A673 (cell line): Measurements from ENCODE around the gene FLRT2. TPM values are rescaled to one million over a fixed set of nuclear protein-coding genes. Genes with fewer than 3 reads are reported as not detected.

Experiments
- BruUV-seq: library from RNA; stranded (reverse); fragments of 400-500 nt; replicated peaks from 2 replicates; lab custom pipeline; 2021; lab: Mats Ljungman, UMichigan
- CTCF ChIA-PET: fragments of 300-600 bp; sonication (Branson Sonifier 250); formaldehyde crosslinking; loops from one replicate; lab custom pipeline; 2022; ENCODE audit warnings: antibody characterized with exemption; lab: Charles Lee
- POLR2A ChIA-PET: fragments of 300-600 bp; sonication (Branson Sonifier 250); formaldehyde crosslinking; loops from one replicate; lab custom pipeline; 2022; ENCODE audit warnings: antibody characterized with exemption; ENCODE audit not compliant: low non-redundant PET; lab: Charles Lee
- DNase-seq: peaks from one replicate; pipeline ENCODE4 v3.0.0-alpha.2; 2015; ENCODE audit warnings: low spot score
- H3K27ac ChIP-seq: fragments of 200-600 bp; sonication (generic); 2 replicates; pipeline ENCODE4 v1.5.1; 2016; ENCODE audit warnings: mixed run types, low read depth, mild to moderate bottlenecking, mixed read lengths, antibody characterized with exemption, low read length; ENCODE audit not compliant: poor library complexity, severe bottlenecking
- H3K27me3 ChIP-seq: fragments of 200-600 bp; sonication (generic); replicated peaks from 2 replicates; pipeline ENCODE4 v1.6.1; 2017; ENCODE audit warnings: mixed run types, low read depth, mild to moderate bottlenecking, mixed read lengths, antibody characterized with exemption, low read length; ENCODE audit not compliant: insufficient read depth, poor library complexity
- H3K36me3 ChIP-seq: fragments of 200-600 bp; sonication (generic); 2 replicates; pipeline ENCODE4 v1.6.1; 2016; ENCODE audit warnings: mixed run types, mild to moderate bottlenecking, mixed read lengths, antibody characterized with exemption, low read length; ENCODE audit not compliant: insufficient read depth, poor library complexity, severe bottlenecking
- H3K4me1 ChIP-seq: fragments of 200-600 bp; sonication (generic); 2 replicates; pipeline ENCODE4 v1.6.1; 2017; ENCODE audit warnings: mixed run types, mild to moderate bottlenecking, mixed read lengths, antibody characterized with exemption, low read length; ENCODE audit not compliant: insufficient read depth, poor library complexity, severe bottlenecking
- H3K4me3 ChIP-seq: fragments of 200-600 bp; sonication (generic); 2 replicates; pipeline ENCODE4 v1.5.1; 2016; ENCODE audit warnings: low read depth, mixed run types, mild to moderate bottlenecking, mixed read lengths, low read length; ENCODE audit not compliant: poor library complexity, severe bottlenecking
- H3K9me3 ChIP-seq: fragments of 200-600 bp; sonication (generic); 2 replicates; pipeline ENCODE4 v1.6.1; 2016; ENCODE audit warnings: mixed run types, low read depth, mild to moderate bottlenecking, mixed read lengths, antibody characterized with exemption, low read length; ENCODE audit not compliant: poor library complexity, severe bottlenecking
- EZH2 ChIP-seq: fragments of 200-600 bp; sonication (generic); IDR thresholded peaks from 2 replicates; pipeline ENCODE4 v1.6.1; 2017; ENCODE audit warnings: borderline replicate concordance, low read depth, mild to moderate bottlenecking, mixed read lengths, antibody characterized with exemption, low read length; ENCODE audit not compliant: poor library complexity, severe bottlenecking
- intact Hi-C: fragments of 100-400 bp; cut with micrococcal nuclease; formaldehyde crosslinking; loops from one replicate; pipeline ENCODE4 v1.10.0; 2022; ENCODE audit not compliant: unreplicated experiment
- total RNA-seq: library from RNA; stranded (reverse); gene quantifications from 2 replicates; pipeline ENCODE4 v1.2.3, GENCODE V29; 2021
- TF ChIP-seq, protein P1 (sequence below): fragments of 300-800, 200-600 bp; sonication (generic); conservative IDR thresholded peaks from 2 replicates; pipeline ENCODE4 v1.5.1; 2017; ENCODE audit warnings: low read depth, mild to moderate bottlenecking, antibody characterized with exemption, low read length, moderate library complexity, mixed read lengths

FLRT2 gene
- total RNA-seq, 1 experiment from 2014 or later = 128 TPM

DNA sequence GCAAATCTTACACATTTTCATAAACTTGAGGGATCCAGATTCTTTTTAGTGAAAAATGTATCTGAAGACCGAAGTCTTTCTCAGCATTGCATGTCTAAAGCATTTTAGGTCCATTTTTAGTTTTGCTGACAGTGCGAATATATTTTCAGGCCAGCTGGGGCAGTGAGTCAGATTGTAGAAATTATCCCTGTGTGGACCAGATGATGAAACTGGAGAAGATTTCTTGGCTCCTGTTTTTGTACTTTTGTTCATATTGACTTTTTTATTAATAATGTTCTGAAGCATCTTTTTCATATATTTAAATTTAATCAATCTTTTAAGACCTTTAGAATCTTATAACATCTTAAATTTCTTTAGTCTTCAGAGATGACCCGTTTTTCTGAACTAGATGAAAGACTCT lies 173.1 kb downstream of the FLRT2 start:
- no peak for TF ChIP-seq EZH2
- TF ChIP-seq, protein P1, sequence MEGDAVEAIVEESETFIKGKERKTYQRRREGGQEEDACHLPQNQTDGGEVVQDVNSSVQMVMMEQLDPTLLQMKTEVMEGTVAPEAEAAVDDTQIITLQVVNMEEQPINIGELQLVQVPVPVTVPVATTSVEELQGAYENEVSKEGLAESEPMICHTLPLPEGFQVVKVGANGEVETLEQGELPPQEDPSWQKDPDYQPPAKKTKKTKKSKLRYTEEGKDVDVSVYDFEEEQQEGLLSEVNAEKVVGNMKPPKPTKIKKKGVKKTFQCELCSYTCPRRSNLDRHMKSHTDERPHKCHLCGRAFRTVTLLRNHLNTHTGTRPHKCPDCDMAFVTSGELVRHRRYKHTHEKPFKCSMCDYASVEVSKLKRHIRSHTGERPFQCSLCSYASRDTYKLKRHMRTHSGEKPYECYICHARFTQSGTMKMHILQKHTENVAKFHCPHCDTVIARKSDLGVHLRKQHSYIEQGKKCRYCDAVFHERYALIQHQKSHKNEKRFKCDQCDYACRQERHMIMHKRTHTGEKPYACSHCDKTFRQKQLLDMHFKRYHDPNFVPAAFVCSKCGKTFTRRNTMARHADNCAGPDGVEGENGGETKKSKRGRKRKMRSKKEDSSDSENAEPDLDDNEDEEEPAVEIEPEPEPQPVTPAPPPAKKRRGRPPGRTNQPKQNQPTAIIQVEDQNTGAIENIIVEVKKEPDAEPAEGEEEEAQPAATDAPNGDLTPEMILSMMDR = no peak
- CTCF ChIA-PET = no interaction called here
- H3K27ac ChIP-seq = no peak overlapping the region
- H3K27me3 ChIP-seq = no peaks in the 10 kb centered on the region
- POLR2A ChIA-PET = no interaction called here
- intact Hi-C loops = no loop called here
- H3K4me3 ChIP-seq = no peak overlapping the region
- H3K9me3 ChIP-seq = no peaks in the 10 kb centered on the region
- DNase-seq = no peak
- H3K4me1 ChIP-seq = peaks cover 2% of the 10 kb centered on the region
- H3K36me3 ChIP-seq = no peaks in the 10 kb centered on the region
- no TSS peak for BruUV-seq
